AG09319 (cell line): ENCODE data around the gene ADAM22.

Experiments
- DNase-seq: peaks from one replicate; pipeline ENCODE4 v3.0.0-alpha.2; 2010; ENCODE audit warnings: low read depth; ENCODE audit errors: extremely low read depth
- CTCF ChIP-seq: IDR thresholded peaks from 2 replicates; pipeline ENCODE4 v1.5.1; 2011; ENCODE audit warnings: low read depth, mild to moderate bottlenecking, inconsistent platforms, low read length, moderate library complexity

ADAM22 gene

GRCh38 chr7:88219781-88220747 is 286.0 kb downstream of the ADAM22 start, which contains the start of gene SRI:
Gene SRI (minus strand): TSS chr7:88220038. CDS start chr7:88220026, 12 bp downstream.
- peak; percentile 54 for DNase-seq
- TF ChIP-seq CTCF: peak; percentile 25

GRCh38 chr7:88223265-88223664 is 289.2 kb downstream of the ADAM22 start:
- DNase-seq: no peak

GRCh38 chr7:88224601-88225275 is 290.7 kb downstream of the ADAM22 start:
- DNase-seq: no peak
- no peak for TF ChIP-seq CTCF

More at GRCh38 chr7:88223265-88223664, 289.2 kb downstream of the ADAM22 start:
- TF ChIP-seq CTCF: no peak

- no peak for DNase-seq
- no peak for TF ChIP-seq CTCF
Observed at GRCh38 chr7:88226201-88226600, 292.1 kb downstream of the ADAM22 start.

GRCh38 chr7:88226886-88227516 is 292.9 kb downstream of the ADAM22 start:
- no peak for DNase-seq
- no peak for TF ChIP-seq CTCF

GRCh38 chr7:88229302-88229995 is 295.4 kb downstream of the ADAM22 start:
- DNase-seq: no peak
- TF ChIP-seq CTCF: no peak
